IMR-90 (cell line): ENCODE data around the gene GALNT17. TPM values are rescaled to one million over a fixed set of nuclear protein-coding genes. Genes with fewer than 3 reads are reported as not detected.

Source experiments
- ATAC-seq: fragments of 200-7000 bp; cut with Tn5 transposase; 2 replicates; pipeline ENCODE4 v1.9.1; 2020; ENCODE audit warnings: low read depth, mild to moderate bottlenecking, moderate library complexity
- BruUV-seq: library from RNA; stranded (reverse); fragments of 400-500 nt; replicated peaks from 2 replicates; lab custom pipeline; 2021; lab: Mats Ljungman, UMichigan
- CTCF ChIA-PET: fragments of 300-600 bp; formaldehyde crosslinking; extraction: SDS; loops from one replicate; lab custom pipeline; 2021; ENCODE audit warnings: antibody characterized with exemption; lab: Yijun Ruan, JAX
- POLR2A ChIA-PET: fragments of 300-600 bp; sonication (Branson Sonifier 250); formaldehyde crosslinking; loops from one replicate; lab custom pipeline; 2022; ENCODE audit warnings: antibody characterized with exemption; ENCODE audit not compliant: unreplicated experiment; lab: Charles Lee
- DNase-seq: peaks from one replicate; pipeline ENCODE4 v3.0.0; 2013
- H2AFZ ChIP-seq: replicated peaks from 2 replicates; pipeline ENCODE3; 2013; ENCODE audit warnings: low read length, mild to moderate bottlenecking; ENCODE audit not compliant: poor library complexity
- H2AK5ac ChIP-seq: 2 replicates; pipeline ENCODE4 v1.6.1; 2013; ENCODE audit warnings: low read depth, low read length, inconsistent platforms
- H2AK9ac ChIP-seq: replicated peaks from 2 replicates; pipeline ENCODE3; 2013; ENCODE audit warnings: mild to moderate bottlenecking, low read depth, low read length, moderate library complexity; ENCODE audit not compliant: poor library complexity
- H2BK120ac ChIP-seq: 2 replicates; pipeline ENCODE4 v1.6.1; 2013; ENCODE audit warnings: low read depth, low read length, inconsistent platforms
- H2BK15ac ChIP-seq: 3 replicates; pipeline ENCODE4 v1.6.1; 2013; ENCODE audit warnings: low read depth, low read length, inconsistent platforms
- H2BK20ac ChIP-seq: 2 replicates; pipeline ENCODE4 v1.6.1; 2013; ENCODE audit warnings: low read depth, mild to moderate bottlenecking, inconsistent platforms, low read length, moderate library complexity
- H2BK5ac ChIP-seq: 2 replicates; pipeline ENCODE4 v1.6.1; 2013; ENCODE audit warnings: mild to moderate bottlenecking, low read depth, low read length, inconsistent platforms; ENCODE audit not compliant: poor library complexity, severe bottlenecking
- H3K14ac ChIP-seq: replicated peaks from 2 replicates; pipeline ENCODE4 v1.6.1; 2013; ENCODE audit warnings: low read depth, low read length, inconsistent platforms
- H3K18ac ChIP-seq: 2 replicates; pipeline ENCODE4 v1.6.1; 2013; ENCODE audit warnings: low read depth, low read length, control low read depth
- H3K23ac ChIP-seq: 2 replicates; pipeline ENCODE4 v1.6.1; 2013; ENCODE audit warnings: low read depth, low read length, inconsistent platforms
- H3K27ac ChIP-seq: 2 replicates; pipeline ENCODE4 v1.5.1; 2013; ENCODE audit warnings: mild to moderate bottlenecking, control low read depth, low read length; ENCODE audit not compliant: insufficient read depth
- H3K27me3 ChIP-seq: 2 replicates; pipeline ENCODE4 v1.6.1; 2013; ENCODE audit warnings: low read length; ENCODE audit not compliant: control insufficient read depth, insufficient read depth
- H3K36me3 ChIP-seq: 2 replicates; pipeline ENCODE4 v1.6.1; 2013; ENCODE audit warnings: low read length, mixed read lengths; ENCODE audit not compliant: control insufficient read depth, insufficient read depth
- H3K4ac ChIP-seq: 2 replicates; pipeline ENCODE4 v1.6.1; 2013; ENCODE audit warnings: low read depth, low read length, inconsistent platforms
- H3K4me1 ChIP-seq: 2 replicates; pipeline ENCODE4 v1.6.1; 2013; ENCODE audit warnings: low read length, mixed read lengths; ENCODE audit not compliant: control insufficient read depth, insufficient read depth
- H3K4me2 ChIP-seq: 2 replicates; pipeline ENCODE4 v1.6.1; 2013; ENCODE audit warnings: low read depth, mild to moderate bottlenecking, control low read depth, low read length, moderate library complexity
- H3K4me3 ChIP-seq: 2 replicates; pipeline ENCODE4 v1.5.1; 2013; ENCODE audit warnings: low read depth, mild to moderate bottlenecking, control low read depth, low read length, moderate library complexity; ENCODE audit not compliant: insufficient read depth
- H3K56ac ChIP-seq: 2 replicates; pipeline ENCODE4 v1.6.1; 2013; ENCODE audit warnings: low read length, inconsistent platforms; ENCODE audit not compliant: insufficient read depth; ENCODE audit errors: extremely low read depth
- H3K79me1 ChIP-seq, 2 experiments: 2 replicates each; pipeline ENCODE4 v1.6.1; 2013; ENCODE audit warnings: low read length in 2 of 2, inconsistent platforms in 1 of 2, low read depth in 1 of 2
- H3K9ac ChIP-seq: 2 replicates; pipeline ENCODE4 v1.6.1; 2013; ENCODE audit warnings: low read depth, low read length, control low read depth
- H3K9me1 ChIP-seq: 2 replicates; pipeline ENCODE4 v1.6.1; 2013; ENCODE audit warnings: low read length, inconsistent platforms; ENCODE audit not compliant: insufficient read depth
- H3K9me3 ChIP-seq: 2 replicates; pipeline ENCODE4 v1.6.1; 2013; ENCODE audit warnings: low read length; ENCODE audit not compliant: control insufficient read depth, insufficient read depth
- H4K20me1 ChIP-seq: 2 replicates; pipeline ENCODE4 v1.6.1; 2013; ENCODE audit warnings: low read length, inconsistent platforms; ENCODE audit not compliant: insufficient read depth
- H4K5ac ChIP-seq: 2 replicates; pipeline ENCODE4 v1.6.1; 2013; ENCODE audit warnings: mild to moderate bottlenecking, low read depth, low read length, control low read depth
- H4K8ac ChIP-seq, 2 experiments: 2 replicates each; pipeline ENCODE4 v1.6.1; 2013; ENCODE audit warnings: low read depth in 2 of 2, low read length in 2 of 2, control low read depth in 1 of 2, inconsistent platforms in 1 of 2
- H4K91ac ChIP-seq: 2 replicates; pipeline ENCODE4 v1.6.1; 2013; ENCODE audit warnings: low read depth, low read length, inconsistent platforms; ENCODE audit not compliant: insufficient read depth
- CEBPB ChIP-seq: IDR thresholded peaks from 2 replicates; pipeline ENCODE4 v1.6.1; 2012; ENCODE audit warnings: low read depth, low read length, improper control_type of control experiment
- CHD1 ChIP-seq: IDR thresholded peaks from 2 replicates; pipeline ENCODE4 v1.6.1; 2012; ENCODE audit warnings: low read depth, low read length, improper control_type of control experiment
- CTCF ChIP-seq: conservative IDR thresholded peaks from 2 replicates; pipeline ENCODE4 v1.5.1; 2012; ENCODE audit warnings: mild to moderate bottlenecking, low read depth, low read length, improper control_type of control experiment
- MAFK ChIP-seq: IDR thresholded peaks from 2 replicates; pipeline ENCODE4 v1.6.1; 2012; ENCODE audit warnings: low read depth, low read length, improper control_type of control experiment
- NFE2L2 ChIP-seq: fragments of 150-350 bp; IDR thresholded peaks from 2 replicates; pipeline ENCODE4 v1.6.1; 2016; ENCODE audit warnings: low read depth, mild to moderate bottlenecking, low read length
- RAD21 ChIP-seq: IDR thresholded peaks from 2 replicates; pipeline ENCODE4 v1.6.1; 2012; ENCODE audit warnings: low read length, improper control_type of control experiment
- RCOR1 ChIP-seq: IDR thresholded peaks from 2 replicates; pipeline ENCODE4 v1.6.1; 2012; ENCODE audit warnings: mild to moderate bottlenecking, low read length, improper control_type of control experiment; ENCODE audit not compliant: insufficient replicate concordance
- RFX5 ChIP-seq: IDR thresholded peaks from 2 replicates; pipeline ENCODE4 v1.8.0; 2012; ENCODE audit warnings: low read depth, mild to moderate bottlenecking, low read length, moderate library complexity
- SMC3 ChIP-seq: fragments of 150-350 bp; IDR thresholded peaks from 2 replicates; pipeline ENCODE4 v1.6.1; 2016; ENCODE audit warnings: low read depth, mild to moderate bottlenecking, antibody characterized with exemption, low read length, moderate library complexity
- WGBS, 2 experiments: methylation state at CpG; one replicate each; pipeline versions ENCODE4 v1.1.5 to v1.1.7; 2013; ENCODE audit warnings: missing lambda C conversion rate in 2 of 2; ENCODE audit not compliant: insufficient read length in 1 of 2; ENCODE audit errors: extremely low coverage in 2 of 2; 5-methylcytosine and 5-hydroxymethylcytosine counted together
- dilution Hi-C: fragments of 300-500 bp; cut with HindIII; formaldehyde crosslinking; loops from one replicate; pipeline ENCODE4 v1.14.3; 2018; ENCODE audit warnings: low sequenced_read_pairs; ENCODE audit not compliant: unreplicated experiment
- in situ Hi-C: fragments of 300-500 bp; cut with MboI; formaldehyde crosslinking; loops from 3 replicates; pipeline ENCODE4 v1.14.3; 2019; ENCODE audit warnings: low sequenced_read_pairs, inconsistent platforms, mixed read lengths
- intact Hi-C: fragments of 100-400 bp; cut with micrococcal nuclease; formaldehyde crosslinking; loops from 2 replicates; pipeline ENCODE4 v1.10.0; 2022
- polyA plus RNA-seq, 3 experiments: library from polyadenylated mRNA; depleted of rRNA; stranded (reverse); fragments of >200 nt; gene quantifications; 2 replicates each; pipeline ENCODE4 v1.2.3, GENCODE V29; 2012; ENCODE audit warnings: low replicate concordance in 1 of 3
- total RNA-seq: library from RNA; depleted of rRNA; stranded (reverse); fragments of >200 nt; gene quantifications from 2 replicates; pipeline ENCODE4 v1.2.3, GENCODE V29; 2012

The GALNT17 gene
- total and polyA plus RNA-seq, 2 of the 4 experiments (the other 2 are of a cell fraction) = not detected

GRCh38 chr7:71727347-71727746, 595.4 kb downstream of the GALNT17 start:
- no peak overlapping the region for H2BK120ac ChIP-seq
- H3K56ac ChIP-seq = no peak overlapping the region
- H3K9me3 ChIP-seq = no peaks in the 10 kb centered on the region; the same call in 1 of the 2 replicates
- in situ Hi-C loops (loop anchor here (25.0 kb wide), 1 partner anchor 890 kb away; no protein-coding TSS in a partner anchor), intact Hi-C loops (no loop called here), dilution Hi-C loops (no loop called here)
- no peak overlapping the region for H3K4me2 ChIP-seq
- CTCF ChIA-PET = no interaction called here
- H2BK20ac ChIP-seq = no peak overlapping the region
- no peak overlapping the region for H2BK5ac ChIP-seq
- no peak overlapping the region for H2BK15ac ChIP-seq
- no peaks in the 10 kb centered on the region for H3K4me1 ChIP-seq
- BruUV-seq = no TSS peak
- no peaks in the 10 kb centered on the region for H3K27me3 ChIP-seq
- no peaks in the 10 kb centered on the region for H3K36me3 ChIP-seq
- H3K9ac ChIP-seq = no peak overlapping the region
- no peak overlapping the region for H3K27ac ChIP-seq
- WGBS, 2 experiments = no CpG with 5 or more reads among the region's 1 CpG
- H4K8ac ChIP-seq = no peak overlapping the region
- H2AK5ac ChIP-seq = no peak overlapping the region
- no peak overlapping the region for H3K18ac ChIP-seq
- POLR2A ChIA-PET = no interaction called here
- TF ChIP-seq SMC3 (no peak), NFE2L2 (no peak), CHD1 (no peak), RAD21 (no peak), RFX5 (no peak), CTCF (no peak), MAFK (no peak), RCOR1 (no peak), CEBPB (no peak)
- no peak overlapping the region for H4K5ac ChIP-seq
- no peak overlapping the region for H3K4ac ChIP-seq
- ATAC-seq = no peak
- H3K79me1 ChIP-seq = no peaks in the 10 kb centered on the region
- no peak overlapping the region for H2AK9ac ChIP-seq
- no peaks in the 10 kb centered on the region for H3K9me1 ChIP-seq
- H3K14ac ChIP-seq = no peak overlapping the region
- no peak overlapping the region for H3K4me3 ChIP-seq
- H4K91ac ChIP-seq = no peak overlapping the region
- no peak overlapping the region for H3K23ac ChIP-seq
- no peak overlapping the region for H2AFZ ChIP-seq
- H4K20me1 ChIP-seq = no peaks in the 10 kb centered on the region
- DNase-seq = no peak
